ENCODE measurements around the gene GNS.

Gene GNS

DNA sequence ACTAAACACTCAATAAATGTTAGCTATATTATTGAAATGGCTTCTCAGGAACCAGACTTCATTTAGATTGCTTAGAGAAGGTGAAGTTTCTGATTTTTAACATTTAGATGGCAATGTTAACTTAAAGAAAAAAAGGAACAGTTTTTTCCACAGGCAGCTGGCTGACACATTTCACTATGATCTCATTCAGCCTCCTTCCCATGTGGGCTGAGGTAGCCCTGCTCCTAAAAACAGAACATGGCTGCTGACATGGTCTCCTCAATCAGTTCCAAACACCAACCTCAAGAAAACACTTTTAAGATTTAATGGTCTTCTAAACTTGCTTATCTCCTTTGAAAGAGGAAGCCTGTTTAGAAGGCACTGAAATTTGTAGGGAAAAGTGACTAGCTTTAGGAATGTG lies 23.8 kb downstream of the GNS start:
- DNase-seq (ENCODE audit: low read depth), result no peak

DNA sequence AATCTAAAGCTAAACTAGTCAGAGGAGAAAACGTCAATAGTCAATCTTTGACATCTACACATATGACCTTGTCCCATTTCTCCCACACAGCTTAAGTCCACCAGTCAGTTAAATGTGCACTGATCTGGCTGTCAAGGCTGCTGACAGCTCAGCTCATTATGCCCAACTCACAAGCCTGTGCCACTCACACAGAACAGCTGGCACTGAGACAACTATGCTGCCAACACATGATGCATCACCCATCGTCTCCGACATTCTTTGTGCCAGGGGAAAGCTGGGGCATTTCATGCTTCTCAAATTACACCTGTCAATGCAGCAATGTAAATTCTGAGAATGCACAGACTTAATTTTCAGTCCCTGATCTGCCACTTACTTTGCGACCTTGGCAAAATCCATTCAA lies 25.3 kb downstream of the GNS start:
- DNase-seq (ENCODE audit: low read depth), result no peak

DNA sequence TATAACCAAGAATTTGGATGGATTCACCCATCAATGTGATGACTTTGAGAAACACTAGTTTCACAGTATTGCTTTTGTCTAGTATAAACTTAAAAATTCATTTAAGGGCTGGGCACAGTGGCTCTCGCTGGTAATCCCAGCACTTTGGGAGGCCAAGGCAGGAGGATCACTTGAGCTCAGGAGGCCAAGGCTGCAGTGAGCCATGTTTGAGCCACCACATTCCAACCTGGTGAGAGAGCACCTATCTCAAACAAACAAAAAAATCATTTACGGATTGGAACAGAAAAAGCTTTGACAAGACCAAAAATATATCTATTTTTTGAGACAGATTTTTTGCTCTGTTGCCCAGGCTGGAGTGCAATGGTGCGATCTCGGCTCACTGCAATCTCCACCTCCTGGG lies 27.5 kb downstream of the GNS start:
- DNase-seq (ENCODE audit: low read depth), result no peak

DNA sequence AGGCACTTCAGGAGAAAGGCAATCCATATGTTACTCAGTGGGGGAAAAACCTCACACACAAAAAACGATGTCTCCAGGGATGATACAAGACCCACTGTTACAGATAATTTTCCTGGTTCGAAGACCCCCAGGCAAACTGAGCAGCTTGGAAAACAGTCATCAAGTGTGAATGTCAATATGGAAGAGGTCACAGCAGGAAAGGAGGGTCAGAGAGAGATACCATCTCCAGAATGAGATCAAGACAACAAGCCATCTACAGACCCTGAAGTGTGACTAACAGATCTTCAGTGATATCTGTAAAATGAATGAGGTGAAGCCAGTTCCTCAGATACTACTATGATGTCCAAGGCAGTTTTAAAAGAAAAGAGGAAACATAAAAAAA lies 28.6 kb downstream of the GNS start:
- no peak for DNase-seq (ENCODE audit: low read depth)

DNA sequence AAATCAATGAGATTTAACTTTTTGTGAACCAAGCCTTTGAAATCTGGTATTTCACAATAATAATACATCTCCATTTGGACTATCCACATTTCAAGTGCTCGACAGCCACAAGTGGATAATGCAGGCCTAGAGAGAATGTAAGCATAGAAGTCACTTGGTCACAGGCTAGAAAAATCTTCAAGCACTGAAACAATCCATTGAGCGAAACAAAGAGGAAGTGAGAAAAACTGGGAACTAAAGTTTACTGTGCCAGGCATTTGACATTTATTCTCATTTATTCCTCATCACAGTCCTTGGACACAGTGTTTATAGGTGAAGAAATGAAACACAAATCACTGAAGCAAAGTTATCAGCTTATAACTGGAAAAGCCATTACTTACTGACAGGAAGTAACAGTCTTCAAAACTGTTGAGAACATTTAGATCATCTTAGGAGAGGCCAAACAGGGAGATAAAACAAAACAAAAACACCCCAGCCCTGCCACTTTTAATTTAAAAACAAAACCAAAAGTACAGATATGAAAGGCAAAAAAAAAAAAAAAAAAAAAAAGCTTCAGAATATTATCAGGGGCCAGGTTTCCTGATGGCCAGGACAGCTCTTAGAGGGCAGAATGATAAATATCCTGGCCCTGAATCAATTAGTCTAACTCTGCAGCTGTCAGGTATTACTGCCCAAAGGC lies 29.2 kb downstream of the GNS start:
- DNase-seq (ENCODE audit: low read depth), result no peak

DNA sequence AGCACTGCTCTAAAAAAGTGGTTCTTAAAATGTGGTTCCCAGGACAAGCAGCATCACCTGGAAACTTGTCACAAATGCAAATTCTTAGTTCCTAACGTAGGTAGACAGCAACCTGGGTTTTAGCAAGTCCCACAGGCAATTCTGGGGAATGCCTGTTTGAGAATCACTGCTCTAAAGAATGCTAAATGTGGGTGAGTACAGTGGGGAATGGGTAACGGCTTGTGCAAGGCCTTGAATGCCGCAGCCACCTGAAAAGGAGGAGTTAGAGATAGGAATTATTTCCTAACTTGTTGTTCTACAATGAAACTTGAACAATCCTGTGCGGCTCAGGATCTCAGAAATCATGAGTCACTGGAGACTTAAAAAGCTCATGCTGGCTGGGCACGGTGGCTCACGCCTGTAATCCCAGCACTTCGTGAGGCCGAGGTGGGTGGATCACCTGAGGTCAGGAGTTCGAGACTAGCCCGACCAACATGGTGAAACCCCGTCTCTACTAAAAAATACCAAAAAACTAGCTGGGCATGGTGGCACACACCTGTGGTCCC lies 34.9 kb downstream of the GNS start:
- no peak for DNase-seq (ENCODE audit: low read depth)

DNA sequence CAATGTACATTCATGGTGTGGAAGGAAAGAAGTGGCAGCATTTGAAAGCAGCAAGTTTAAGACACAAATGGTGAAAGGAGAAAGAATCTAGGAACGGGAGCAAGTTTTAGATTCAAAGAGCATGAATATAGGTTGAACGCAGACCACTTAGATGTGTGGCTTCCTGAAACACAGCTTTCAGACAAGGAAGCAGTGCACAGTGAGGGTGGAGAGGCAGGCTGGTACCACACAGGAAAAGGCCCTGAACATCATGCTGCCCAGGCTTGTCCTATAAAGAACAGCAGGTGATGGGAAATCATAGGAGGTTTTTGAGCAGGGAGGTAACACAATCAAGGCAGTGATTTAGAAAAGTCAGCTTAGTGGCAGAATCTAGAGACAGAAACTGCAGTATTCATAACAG lies 35.6 kb downstream of the GNS start:
- no peak for DNase-seq (ENCODE audit: low read depth)

DNA sequence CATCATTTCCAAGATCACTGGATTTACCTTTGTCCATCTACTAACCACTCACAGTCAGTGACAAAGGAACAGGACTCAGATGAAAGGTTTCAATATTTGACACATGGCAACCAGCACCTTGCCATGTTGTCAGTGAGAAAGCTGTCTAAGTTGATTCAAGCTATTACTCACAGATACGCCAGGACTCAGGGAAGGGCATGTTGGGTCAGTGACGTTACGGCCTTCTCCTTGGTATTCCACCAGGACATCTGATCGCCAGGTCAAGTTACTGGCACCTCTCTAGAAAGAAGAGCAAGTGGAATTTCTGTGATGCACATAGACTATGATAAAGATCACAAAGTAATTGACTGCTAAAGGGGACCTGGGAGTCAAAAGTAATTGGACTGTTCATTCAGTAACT lies 36.4 kb downstream of the GNS start:
- no peak for DNase-seq (ENCODE audit: low read depth)

DNA sequence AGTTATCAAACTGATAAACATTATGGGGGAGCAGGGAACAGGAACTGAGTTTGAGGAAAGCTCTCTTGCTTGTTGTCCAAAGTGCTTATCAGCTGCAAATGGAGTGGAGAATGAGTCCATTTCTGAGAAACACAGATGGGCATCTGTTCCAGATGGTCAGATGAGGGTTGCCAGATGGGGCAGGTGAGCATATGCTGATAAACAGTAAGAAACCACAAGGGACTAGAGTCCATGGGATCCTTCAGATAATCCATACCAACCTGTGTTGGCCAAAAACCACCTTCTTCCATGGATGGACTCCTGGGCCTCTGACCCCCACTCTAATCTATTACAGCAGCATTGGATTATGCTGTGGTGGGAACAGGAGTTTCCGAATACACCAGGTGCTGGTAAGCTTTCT lies 38.3 kb downstream of the GNS start:
- DNase-seq (ENCODE audit: low read depth), result no peak

DNA sequence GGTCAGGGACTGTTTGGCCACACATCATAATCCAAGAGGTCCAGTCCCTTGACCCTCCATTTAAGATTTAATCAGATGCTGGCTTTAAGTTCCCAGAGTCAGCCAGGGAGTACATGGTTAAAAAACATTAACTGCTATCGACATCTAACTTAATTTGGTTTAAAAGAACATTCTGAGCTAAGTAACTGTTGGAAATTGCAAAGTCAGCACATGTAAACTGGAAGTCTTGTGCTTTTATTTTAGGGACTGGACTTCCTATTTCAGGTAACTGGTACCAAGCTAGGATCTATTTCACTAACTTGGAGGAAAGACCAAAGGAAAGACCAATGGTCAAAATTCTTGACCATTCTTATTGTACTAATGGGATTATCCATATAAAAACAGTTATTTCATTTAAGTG lies 40.6 kb downstream of the GNS start:
- no peak for DNase-seq (ENCODE audit: low read depth)

DNA sequence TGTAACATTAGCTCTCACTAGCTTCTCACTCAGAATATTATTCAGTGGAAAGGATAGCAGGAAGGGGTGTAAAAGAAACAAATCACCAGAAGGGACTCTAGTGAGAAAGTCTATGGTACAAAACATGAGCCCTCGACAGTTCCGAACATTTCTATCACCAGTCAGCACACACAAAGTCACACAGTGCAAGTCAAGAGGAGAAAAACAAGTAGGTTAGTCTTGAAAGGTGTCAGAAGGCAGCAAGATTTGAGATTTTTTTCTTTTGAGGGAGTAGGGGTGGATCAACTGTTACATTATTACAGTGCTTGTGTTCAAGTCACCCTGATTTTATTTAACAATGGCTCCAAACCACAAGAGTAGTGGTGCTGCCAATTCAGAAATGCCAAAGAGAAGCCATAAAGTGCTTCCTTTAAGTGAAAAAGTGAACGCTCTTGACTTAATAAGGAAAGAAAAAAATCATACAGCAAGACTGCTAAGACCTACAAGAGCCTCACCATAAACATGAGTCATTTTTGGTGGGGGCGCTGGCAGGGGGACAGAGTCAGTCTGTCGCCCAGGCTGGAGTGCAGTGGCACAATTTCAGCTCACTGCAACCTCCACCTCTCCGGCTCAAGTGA lies 42.3 kb downstream of the GNS start:
- no peak for DNase-seq (ENCODE audit: low read depth)

DNA sequence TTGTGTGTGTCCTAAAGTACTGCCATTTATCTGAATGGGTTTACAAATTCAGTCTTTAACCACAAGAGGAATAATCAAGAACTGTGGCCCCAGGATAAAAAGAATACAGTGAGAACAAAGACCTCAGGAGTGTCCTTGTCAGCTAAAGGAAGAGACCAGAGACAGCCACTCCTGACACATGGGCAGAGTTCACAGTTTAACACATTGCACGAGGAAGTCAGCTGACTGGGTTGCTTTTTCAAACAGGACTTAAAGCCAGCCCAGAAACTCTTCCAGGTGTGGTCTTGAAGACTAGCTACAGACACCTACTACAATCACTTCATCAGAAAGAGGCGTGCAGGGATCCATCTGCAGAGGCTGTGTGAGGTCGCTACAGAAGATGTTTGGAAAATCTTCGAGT lies 42.8 kb downstream of the GNS start:
- DNase-seq (ENCODE audit: low read depth), result no peak

DNA sequence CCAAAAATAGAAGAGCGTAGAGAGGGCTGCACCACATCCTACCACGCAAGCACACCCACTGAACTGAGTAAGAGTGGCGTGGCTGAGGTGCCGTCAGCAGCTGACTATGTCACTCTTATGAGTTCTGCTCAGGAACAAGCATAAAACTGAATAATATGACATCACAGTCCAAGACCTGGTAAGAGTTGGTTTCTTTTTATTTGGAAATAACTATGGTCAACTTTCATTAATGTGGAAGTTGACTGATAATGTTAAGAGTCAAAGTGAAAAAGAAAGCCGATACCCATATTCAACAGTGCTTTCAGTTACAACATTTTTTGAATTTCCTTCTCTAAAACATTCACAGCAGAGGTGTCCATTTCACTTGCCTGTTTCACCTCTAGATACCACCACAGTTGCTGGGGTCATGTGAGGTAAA lies 44.6 kb downstream of the GNS start:
- no peak for DNase-seq (ENCODE audit: low read depth)

DNA sequence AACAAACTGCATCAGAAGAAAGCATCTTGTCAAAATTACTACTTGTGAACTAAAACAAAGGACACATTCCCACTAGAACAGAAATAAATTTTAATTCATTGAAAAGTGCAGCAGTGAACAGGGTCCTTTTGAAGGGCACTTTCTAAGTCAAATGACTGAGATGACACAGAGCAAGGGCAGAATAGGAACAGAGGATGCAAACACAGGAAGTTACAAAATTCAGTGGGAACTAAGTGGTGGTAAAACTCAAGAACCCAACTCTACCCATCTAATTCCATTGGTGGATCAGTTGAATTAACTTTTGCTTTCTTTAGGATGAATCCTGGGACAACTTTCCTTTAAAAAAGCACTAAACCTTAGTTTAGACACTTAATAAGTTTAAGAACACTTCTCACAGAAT lies 45.8 kb downstream of the GNS start:
- DNase-seq (ENCODE audit: low read depth), result no peak

DNA sequence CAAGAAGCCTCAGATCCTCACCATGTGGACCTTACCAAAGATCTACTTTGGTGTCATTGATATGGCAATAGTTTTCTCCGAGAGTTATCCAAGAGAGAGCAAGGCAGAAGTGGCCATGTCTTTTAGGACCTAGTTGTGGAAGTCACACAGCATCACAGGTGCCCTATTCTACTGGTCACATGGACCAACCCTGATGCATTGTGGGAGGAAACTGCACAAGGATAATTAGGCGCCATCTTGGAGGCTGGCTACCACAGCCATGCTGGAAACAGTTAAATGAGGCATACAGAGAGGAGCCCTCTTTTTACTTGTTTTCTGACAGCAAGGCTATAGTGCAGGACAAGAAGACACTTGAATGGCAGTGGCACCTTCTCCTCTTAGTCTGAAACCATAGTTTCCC lies 49.8 kb downstream of the GNS start:
- no peak for DNase-seq (ENCODE audit: low read depth)

DNA sequence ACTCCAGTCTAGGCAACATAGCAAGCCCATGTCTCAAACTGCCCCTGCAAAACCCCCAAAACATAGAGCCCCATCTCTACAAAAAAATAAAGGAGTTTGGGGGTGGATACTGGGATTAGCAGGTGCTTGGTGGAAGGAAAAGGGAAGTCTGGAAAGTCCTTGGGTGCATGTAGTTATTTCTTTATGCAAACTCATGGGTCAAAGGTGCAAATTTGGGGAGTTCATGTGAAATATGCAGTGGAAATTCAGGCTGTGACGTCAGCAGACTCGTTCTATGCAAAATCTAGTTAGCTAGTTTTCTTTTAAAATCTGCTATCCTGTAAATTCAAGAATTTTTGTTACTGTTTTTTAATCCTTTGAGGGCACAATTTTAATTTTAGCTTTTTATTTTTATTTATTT lies 51.3 kb downstream of the GNS start:
- no peak for DNase-seq (ENCODE audit: low read depth)

DNA sequence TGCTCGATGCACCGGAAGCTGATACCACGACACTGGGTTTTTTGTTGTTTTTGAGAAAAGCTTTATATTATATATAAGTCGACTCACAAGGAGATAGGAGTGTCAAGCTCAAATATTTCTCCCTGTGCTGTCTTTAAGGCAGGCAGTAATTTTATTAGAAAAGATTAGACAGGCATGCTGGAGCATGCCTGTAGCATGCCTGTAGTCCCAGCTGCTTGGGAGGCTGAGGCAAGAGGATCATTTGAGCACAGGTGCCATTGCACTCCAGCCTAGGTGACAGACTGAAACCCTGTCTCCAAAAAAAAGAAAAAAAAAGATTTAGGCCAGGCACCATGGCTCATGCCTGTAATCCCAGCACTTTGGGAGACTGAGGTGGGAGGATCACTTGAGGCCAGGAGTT lies 51.8 kb downstream of the GNS start:
- DNase-seq (ENCODE audit: low read depth), result no peak

DNA sequence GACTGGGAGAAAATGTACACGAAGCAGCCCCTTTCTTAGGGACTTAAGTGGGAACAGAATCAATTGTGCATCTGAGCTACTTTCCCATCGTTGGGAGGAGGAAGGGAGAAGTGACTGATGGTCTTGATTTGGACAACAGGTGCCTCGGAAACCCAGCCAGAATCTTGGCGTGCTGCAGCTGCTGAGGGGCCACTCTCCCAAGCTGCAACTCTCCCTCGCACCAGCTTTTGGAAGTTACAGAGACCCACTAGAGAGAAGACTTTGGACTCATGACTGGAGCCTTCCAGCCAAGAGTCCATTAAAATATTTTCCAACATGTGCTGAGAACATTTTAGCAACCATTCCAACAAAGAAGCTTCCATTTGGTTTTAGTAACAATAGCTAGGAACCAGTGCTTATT lies 52.3 kb downstream of the GNS start:
- no peak for DNase-seq (ENCODE audit: low read depth)

DNA sequence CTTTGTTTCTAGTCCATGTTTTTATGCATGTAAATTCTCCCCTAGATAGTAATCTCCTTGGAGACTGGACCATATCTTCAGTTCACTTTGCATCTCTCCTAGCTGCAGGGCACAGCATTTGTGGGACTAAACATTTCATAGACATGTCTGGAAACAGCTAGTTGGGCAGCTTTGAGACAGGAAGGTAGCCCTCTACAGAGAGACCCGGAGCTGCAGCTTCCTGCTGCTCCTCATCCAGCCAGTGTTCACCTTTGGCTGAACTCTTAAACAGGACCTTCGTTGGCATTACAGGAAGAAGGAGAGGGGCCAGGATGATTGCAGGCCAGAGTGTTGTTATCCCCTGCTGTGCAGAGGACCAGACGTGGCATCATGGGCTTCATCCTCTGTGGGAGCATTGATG lies 52.9 kb downstream of the GNS start:
- no peak for DNase-seq (ENCODE audit: low read depth)

DNA sequence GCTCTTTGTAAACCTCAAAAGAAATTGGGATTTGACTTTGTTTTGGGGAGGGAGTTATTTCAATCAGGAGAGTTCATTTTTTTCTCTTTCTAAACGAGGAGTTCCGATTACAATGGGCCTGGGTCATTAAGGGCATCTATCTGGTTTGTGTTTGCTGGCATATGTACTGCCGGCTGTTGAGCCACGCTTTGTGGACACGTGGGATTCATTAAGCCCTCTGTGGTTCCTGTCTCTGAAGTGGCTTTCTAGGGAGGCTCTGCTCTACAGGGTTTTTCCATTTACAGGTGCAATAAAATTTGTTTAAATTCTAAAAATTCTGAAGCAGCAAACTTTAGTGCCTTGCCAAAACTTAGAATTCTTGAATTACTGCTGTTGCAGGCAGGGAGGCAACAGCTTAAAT lies 57.9 kb downstream of the GNS start:
- DNase-seq (ENCODE audit: low read depth), result no peak

DNA sequence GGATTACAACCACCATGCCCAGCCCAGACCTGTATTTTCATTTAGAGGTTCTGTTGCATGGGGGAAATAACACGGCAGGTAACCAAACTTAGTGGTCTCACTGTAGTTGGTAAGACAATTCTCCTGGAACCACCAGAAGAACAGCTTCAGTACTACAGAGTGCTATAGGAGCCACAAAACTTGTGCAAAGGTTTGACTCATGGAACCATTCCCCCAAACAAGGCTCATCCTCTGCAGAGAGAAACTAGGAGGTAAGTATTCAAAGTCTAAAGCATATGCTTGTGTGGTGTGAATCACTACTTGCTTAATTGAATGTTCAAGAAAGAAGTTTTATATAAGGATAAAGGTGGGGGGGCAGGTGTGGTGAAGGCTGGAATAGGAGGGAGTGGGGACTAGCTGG lies 58.7 kb downstream of the GNS start:
- DNase-seq (ENCODE audit: low read depth), result no peak

DNA sequence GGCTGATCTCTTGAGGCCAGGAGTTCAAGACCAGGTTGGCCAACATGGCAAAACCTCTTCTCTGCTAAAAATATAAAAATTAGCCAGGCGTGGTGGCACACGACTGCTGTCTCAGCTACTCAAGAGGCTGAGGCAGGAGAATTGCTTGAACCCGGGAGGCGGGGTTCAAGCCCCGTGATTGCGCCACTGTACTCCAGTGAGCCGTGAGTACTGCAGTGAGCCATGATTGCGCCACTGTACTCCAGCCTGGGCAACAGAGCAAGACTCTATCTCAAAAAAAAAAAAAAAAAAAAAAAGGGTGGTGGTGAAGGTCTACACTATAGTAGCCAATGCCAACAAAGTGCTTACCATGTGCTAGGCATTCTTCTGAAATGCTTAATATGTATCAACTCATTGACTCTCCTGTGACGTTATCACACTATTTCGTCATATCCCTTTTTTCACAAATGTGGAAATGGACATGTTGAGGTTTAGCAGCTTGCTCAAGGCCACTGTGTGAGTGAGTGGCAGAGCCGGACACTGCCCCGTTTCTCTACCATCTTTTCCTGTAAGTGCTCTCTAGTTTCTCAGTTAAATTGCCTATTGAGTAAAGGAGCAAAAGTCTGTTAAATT lies 59.6 kb downstream of the GNS start:
- DNase-seq (ENCODE audit: low read depth), result no peak

DNA sequence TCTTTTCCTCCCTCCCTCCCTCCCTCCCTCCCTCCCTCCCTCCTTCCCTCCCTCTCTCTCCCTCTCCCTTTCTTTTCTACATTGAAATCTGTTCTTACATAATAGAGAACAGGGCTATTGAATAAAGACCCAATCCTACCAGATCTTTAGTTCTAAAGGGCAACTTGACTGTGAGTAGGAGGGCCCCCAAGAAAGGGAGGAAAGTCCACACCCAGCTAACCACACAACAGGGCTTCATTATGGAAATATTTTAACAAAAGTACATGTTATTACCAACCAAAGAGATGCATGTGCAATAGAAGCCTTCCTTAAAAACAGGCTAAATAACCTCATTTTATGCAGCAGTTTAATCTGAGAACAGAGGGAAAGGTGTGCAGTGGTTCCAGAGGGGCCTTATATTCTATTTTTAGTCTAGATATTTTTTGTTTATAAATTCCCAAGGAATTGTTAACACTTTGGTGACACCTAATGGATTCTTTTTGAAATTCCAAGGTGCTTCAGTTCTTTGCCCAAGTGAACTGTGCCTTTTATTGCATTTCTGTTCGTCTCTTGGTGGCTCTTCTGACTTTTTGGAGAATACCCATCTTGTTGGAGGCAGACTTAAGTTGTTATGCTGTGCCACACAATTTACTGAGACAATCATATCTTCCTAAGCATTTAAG lies 63.0 kb downstream of the GNS start:
- no peak for DNase-seq (ENCODE audit: low read depth)

All from activated gamma-delta T cell treated with anti-CD3 and anti-CD28 coated beads, Interleukin-2, amount 50 U/mL, for 16 hours (primary cell).